Fibroblast of lung (primary cell): Measurements from ENCODE around the gene ZNF554.

ENCODE experiments used
- EZH2 ChIP-seq: IDR thresholded peaks from 2 replicates; pipeline ENCODE4 v1.5.1; 2012; ENCODE audit warnings: low read length, control low read depth, mild to moderate bottlenecking; ENCODE audit errors: missing control alignments
- TF ChIP-seq, protein P1 (sequence below), 2 donors: IDR thresholded peaks in 1 of 2; conservative IDR thresholded peaks in 1 of 2; 1 replicate in 1 of 2; 2 replicates in 1 of 2; pipeline ENCODE4 v1.5.1; 2011 to 2012; ENCODE audit warnings: low read length in 2 of 2, control low read depth in 1 of 2, inconsistent platforms in 1 of 2, low read depth in 1 of 2, mild to moderate bottlenecking in 1 of 2

DNA sequence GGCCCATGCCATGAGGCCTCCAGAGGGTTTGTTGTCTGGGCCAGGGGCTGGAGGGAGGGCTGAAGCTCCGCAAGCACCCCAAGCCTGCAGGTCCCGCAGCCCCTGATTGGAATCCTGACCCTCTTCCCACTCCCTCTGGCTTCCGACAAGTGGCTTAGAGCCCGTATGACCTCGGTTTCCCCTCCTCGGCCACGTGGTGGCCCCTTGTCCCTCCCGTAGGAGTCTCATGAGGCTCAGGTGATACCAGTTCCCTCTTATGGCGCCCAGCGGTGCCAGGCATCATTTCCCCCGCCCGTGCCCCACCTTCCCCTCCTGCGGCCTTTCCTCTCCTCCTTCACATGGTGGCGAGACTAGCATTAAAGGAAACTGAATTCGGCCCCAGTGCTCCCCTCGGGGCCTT lies 28.2 kb upstream of the ZNF554 start:
- TF ChIP-seq, protein P1, sequence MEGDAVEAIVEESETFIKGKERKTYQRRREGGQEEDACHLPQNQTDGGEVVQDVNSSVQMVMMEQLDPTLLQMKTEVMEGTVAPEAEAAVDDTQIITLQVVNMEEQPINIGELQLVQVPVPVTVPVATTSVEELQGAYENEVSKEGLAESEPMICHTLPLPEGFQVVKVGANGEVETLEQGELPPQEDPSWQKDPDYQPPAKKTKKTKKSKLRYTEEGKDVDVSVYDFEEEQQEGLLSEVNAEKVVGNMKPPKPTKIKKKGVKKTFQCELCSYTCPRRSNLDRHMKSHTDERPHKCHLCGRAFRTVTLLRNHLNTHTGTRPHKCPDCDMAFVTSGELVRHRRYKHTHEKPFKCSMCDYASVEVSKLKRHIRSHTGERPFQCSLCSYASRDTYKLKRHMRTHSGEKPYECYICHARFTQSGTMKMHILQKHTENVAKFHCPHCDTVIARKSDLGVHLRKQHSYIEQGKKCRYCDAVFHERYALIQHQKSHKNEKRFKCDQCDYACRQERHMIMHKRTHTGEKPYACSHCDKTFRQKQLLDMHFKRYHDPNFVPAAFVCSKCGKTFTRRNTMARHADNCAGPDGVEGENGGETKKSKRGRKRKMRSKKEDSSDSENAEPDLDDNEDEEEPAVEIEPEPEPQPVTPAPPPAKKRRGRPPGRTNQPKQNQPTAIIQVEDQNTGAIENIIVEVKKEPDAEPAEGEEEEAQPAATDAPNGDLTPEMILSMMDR (conservative IDR thresholded peaks at IDR 0.05 in 1 of 2, IDR thresholded peaks at IDR 0.05 in 1 of 2; ENCODE audit: low read depth in 1 of 2, low read length in 2 of 2), result no peak
- no peak for TF ChIP-seq EZH2
